Fibroblast of pulmonary artery (primary cell): ENCODE results near the gene ZNF778.
"Not testable (repeated sequence)": the region's sequence is repeated elsewhere in the genome, so short reads cannot be mapped to it uniquely, and the experiment has no call there.

Experiments used
- DNase-seq: peaks from one replicate; pipeline ENCODE4 v3.0.0-alpha.2; 2010; ENCODE audit warnings: low read depth
- H3K4me3 ChIP-seq: replicated peaks from 2 replicates; pipeline ENCODE4 v1.5.1; 2011; ENCODE audit warnings: low read depth, mild to moderate bottlenecking, control low read depth, low read length, moderate library complexity
- TF ChIP-seq, protein P1 (sequence below): IDR thresholded peaks from 2 replicates; pipeline ENCODE4 v1.5.1; 2011; ENCODE audit warnings: mild to moderate bottlenecking, control low read depth, low read length, inconsistent platforms; ENCODE audit errors: missing control alignments

Gene ZNF778

DNA sequence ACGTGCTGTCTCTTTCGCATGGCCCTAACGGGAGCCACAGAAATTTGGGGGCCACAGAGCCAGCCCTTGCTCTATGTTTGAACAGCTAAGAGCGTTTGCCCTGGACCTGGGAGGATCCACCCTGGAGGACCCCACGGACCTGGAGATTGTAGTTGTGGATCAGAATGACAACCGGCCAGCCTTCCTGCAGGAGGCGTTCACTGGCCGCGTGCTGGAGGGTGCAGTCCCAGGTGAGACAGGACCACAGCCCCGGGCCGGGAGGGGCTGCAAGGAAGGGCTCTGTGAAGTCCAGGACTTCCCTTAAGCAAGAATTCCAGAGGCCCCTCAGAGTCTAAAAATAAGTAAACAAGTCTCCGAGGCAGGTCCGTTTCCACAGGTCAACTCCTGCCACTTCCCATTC is 34.0 kb upstream of the ZNF778 start:
- H3K4me3 ChIP-seq, result no peak overlapping the region
- TF ChIP-seq, protein P1, sequence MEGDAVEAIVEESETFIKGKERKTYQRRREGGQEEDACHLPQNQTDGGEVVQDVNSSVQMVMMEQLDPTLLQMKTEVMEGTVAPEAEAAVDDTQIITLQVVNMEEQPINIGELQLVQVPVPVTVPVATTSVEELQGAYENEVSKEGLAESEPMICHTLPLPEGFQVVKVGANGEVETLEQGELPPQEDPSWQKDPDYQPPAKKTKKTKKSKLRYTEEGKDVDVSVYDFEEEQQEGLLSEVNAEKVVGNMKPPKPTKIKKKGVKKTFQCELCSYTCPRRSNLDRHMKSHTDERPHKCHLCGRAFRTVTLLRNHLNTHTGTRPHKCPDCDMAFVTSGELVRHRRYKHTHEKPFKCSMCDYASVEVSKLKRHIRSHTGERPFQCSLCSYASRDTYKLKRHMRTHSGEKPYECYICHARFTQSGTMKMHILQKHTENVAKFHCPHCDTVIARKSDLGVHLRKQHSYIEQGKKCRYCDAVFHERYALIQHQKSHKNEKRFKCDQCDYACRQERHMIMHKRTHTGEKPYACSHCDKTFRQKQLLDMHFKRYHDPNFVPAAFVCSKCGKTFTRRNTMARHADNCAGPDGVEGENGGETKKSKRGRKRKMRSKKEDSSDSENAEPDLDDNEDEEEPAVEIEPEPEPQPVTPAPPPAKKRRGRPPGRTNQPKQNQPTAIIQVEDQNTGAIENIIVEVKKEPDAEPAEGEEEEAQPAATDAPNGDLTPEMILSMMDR, result no peak
- DNase-seq, result no peak

DNA sequence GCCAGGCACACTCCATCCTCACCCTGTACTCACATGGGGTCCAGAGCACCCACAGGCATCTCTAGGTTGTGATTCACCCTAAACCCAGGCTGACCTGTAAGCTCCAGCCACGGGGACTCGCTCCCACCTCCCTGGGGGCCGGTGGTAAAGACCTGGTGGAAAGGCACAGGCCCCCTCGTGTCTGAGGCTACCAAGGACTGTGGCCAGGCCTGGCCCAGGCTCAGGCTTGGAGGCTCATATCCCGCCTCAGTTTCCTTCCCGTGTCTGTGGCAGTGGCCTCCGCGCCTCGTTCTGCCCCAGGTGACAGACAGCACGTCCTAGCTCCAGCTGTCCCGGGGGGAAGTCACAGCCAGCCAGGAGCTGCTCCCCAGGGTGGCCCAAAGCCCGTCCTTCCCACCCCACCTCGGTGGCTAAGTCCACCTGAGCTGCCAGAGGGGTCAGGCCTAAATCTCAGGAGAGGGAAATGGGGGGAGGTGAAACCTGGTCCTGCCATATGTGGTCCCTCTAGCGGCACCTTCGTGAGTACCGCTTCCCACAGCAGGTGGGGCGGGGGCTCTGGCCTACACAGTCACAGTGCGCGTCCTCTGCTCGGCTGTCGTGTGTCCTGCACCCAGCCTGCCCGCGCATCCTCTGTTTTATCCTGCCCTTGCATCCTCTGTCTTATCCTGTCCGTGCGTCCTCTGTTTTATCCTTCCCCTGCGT is 33.4 kb upstream of the ZNF778 start:
- TF ChIP-seq, protein P1, result no peak
- no peak overlapping the region for H3K4me3 ChIP-seq
- no peak for DNase-seq

DNA sequence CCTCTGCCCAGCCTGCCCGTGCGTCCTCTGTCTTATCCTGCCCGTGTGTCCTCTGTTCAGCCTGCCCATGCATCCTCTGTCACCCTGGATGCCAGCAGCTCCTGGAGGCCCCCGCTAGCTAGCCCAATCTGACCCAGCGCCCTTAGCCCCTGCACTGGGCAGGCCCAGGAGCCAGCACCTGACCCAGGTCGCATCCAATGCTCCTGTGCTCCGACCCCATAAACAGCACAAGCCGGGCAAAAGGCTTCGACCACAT is 32.9 kb upstream of the ZNF778 start:
- H3K4me3 ChIP-seq, result no peak overlapping the region
- no peak for DNase-seq
- TF ChIP-seq, protein P1, result no peak

DNA sequence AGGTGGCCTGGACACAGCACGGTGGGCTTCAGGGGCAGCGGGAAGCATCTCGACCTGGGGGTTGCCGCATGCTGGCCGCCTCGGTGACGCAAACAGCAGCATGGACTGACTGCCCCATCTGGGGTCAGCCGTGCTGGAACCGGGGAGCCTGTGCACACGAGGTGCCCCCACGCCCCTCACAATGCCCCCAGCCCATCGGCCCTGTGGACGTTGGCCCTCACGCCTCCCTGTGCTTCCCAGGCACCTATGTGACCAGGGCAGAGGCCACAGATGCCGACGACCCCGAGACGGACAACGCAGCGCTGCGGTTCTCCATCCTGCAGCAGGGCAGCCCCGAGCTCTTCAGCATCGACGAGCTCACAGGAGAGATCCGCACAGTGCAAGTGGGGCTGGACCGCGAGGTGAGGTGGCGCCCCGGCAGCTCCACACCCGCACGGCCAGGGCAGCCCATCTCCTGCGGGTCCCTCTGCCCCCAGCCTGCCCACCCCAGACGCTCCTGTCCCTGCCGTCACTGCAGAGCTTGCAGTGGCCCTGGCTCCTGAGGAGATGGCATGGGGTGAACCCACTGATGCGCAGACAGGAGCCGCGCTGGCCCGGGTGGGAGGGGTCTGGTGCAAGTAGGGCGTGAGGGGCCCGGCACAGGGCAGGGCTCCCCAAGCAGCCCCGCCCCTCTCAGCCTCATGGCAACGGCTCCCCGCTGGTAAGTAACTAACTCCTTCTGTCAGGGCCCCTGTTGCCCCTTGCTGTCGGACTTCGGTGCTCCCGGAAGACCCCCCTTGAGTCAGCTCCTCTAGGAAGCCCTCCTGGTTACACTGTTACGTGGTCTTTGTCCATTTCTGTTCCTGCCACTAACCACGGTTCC is 32.3 kb upstream of the ZNF778 start:
- TF ChIP-seq, protein P1, result no peak
- no peak overlapping the region for H3K4me3 ChIP-seq
- DNase-seq, result no peak

DNA sequence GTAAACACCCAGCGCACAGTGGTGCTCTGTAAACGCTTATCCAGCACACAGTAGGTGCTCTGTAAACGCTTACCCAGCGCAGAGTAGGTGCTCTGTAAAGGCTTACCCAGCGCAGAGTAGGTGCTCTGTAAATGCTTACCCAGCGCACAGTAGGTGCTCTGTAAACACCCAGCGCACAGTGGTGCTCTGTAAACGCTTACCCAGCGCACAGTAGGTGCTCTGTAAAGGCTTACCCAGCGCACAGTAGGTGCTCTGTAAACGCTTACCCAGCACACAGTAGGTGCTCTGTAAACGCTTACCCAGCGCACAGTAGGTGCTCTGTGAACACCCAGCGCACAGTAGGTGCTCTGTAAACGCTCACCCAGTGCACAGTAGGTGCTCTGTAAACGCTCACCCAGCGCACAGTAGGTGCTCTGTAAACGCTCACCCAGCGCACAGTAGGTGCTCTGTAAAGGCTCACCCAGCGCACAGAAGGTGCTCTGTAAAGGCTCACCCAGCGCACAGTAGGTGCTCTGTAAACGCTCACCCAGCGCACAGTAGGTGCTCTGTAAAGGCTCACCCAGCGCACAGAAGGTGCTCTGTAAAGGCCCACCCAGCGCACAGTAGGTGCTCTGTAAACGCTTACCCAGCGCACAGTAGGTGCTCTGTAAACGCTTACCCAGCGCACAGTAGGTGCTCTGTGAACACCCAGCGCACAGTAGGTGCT is 31.5 kb upstream of the ZNF778 start:
- not testable (repeated sequence) for H3K4me3 ChIP-seq, DNase-seq

DNA sequence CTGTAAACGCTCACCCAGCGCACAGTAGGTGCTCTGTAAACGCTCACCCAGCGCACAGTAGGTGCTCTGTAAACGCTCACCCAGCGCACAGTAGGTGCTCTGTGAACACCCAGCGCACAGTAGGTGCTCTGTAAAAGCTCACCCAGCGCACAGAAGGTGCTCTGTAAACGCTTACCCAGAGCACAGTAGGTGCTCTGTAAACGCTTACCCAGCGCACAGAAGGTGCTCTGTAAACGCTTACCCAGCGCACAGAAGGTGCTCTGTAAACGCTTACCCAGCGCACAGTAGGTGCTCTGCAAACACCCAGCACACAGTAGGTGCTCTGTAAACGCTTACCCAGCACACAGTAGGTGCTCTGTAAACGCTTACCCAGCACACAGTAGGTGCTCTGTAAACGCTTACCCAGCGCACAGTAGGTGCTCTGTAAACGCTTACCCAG is 30.9 kb upstream of the ZNF778 start:
- not testable (repeated sequence) for H3K4me3 ChIP-seq

DNA sequence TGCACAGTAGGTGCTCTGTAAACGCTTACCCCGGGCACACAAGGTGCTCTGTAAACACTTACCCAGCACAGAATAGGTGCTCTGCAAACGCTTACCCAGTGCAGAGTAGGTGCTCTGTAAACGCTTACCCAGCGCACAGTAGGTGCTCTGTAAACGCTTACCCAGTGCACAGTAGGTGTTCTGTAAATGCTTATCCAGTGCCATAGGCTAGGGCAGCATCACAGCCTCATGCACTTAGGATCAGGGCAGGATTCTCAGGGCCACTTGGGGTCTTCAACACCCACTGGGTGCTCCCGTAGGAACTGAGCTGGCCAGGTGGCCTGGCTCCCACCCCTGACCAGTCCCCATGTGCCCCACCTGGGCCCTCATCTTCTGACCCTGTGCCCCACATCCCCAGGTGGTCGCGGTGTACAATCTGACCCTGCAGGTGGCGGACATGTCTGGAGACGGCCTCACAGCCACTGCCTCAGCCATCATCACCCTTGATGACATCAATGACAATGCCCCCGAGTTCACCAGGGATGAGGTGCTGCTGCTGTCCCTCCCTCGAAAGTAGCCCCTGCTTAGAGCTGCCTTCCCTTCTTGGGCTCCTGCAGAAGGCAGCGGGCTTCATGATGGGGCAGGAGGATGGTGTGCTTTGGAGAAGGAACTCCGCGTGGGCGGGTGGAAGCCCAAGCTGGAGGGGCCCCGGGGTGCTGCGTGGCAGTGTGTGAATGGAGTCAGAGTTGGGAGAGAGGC is 30.3 kb upstream of the ZNF778 start:
- DNase-seq, result peak; percentile 38

More for the DNA sequence above, 30.9 kb upstream of the ZNF778 start:
- DNase-seq, result peak; percentile 11

More for the DNA sequence above, 30.3 kb upstream of the ZNF778 start:
- no peak overlapping the region for H3K4me3 ChIP-seq
- TF ChIP-seq, protein P1, result no peak
